Stimulated activated CD4-positive, alpha-beta T cell treated with anti-CD3 and anti-CD28 coated beads, Interleukin-4, amount 100 ng/mL, for 4 hours (primary cell): ENCODE measurements around the gene OR8S1.
"Not testable (repeated sequence)": the region's sequence is repeated elsewhere in the genome, so short reads cannot be mapped to it uniquely, and the experiment has no call there.

Experiments used
- DNase-seq, 2 experiments: peaks; one replicate each; pipeline ENCODE4 v3.0.0-alpha.2; 2020

Gene OR8S1, protein sequence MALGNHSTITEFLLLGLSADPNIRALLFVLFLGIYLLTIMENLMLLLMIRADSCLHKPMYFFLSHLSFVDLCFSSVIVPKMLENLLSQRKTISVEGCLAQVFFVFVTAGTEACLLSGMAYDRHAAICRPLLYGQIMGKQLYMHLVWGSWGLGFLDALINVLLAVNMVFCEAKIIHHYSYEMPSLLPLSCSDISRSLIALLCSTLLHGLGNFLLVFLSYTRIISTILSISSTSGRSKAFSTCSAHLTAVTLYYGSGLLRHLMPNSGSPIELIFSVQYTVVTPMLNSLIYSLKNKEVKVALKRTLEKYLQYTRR

DNA sequence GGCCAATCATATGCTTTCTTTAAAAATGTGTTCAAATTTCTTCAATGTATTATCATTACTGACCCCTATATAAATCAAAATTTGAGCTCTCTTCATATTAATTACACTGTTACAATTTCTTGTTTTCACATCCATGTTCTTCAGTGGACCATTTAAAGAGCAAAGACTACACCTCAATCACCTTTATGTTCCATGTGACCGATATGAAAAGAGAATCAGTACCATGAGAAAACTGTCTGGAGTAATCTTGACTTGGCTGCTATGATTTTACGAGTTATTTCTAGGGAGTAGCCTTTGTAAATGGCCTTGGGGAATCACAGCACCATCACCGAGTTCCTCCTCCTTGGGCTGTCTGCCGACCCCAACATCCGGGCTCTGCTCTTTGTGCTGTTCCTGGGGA, at the start of gene OR8S1:
OR8S1 (plus strand) TSS at position 301 of the 400 bp plus-strand sequence; CDS start at position 301, 0 bp downstream.
- no peak for DNase-seq

DNA sequence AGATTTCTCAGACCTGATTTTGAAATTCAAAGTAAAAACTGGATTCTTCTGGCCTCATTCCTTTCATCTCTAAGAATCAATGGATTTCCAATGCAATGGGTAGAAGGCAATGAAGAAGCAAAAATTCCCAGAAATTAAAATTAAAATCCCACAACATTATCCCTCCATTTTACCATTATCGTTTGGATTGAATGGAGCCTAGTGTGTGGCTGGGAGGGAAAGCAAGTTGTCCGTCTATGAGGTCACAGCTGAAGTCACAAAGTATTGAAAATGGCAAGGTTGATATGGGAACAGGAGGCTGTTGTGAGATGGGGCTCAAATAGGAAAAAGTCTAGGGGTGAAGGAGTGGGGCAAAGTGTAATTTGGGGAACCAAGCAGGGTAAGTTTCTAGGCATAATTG, 43.2 kb upstream of the OR8S1 start, which contains the start of gene C12orf54:
C12orf54 (plus strand) TSS at position 301 of the 400 bp plus-strand sequence. CDS start 799 bp downstream, outside the sequence.
- no peak for DNase-seq

- DNase-seq: no peak
Observed at GRCh38 chr12:48482930-48483329, 42.5 kb upstream of the OR8S1 start.

- DNase-seq: no peak
Observed at GRCh38 chr12:48486261-48486660, 39.2 kb upstream of the OR8S1 start.

DNA sequence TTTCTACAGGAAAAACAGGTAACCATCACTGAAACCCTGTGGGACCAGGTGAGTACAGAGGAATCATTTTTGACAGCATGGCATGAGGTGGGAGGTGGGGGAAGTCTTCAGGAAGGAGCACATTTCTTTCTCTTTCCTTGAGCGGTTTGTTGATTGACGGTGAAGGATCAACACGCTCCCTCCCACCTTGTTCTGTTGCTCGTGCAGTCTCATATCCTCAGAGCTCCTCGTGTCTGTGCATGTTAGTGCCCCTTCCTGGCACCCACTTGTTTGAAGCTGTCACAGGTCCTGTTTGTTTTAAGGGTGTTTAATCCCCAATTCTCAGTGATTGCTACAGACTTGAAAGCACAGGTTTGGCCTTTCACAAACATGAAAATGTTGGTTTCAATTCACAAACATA, 38.8 kb upstream of the OR8S1 start:
- no peak for DNase-seq

DNA sequence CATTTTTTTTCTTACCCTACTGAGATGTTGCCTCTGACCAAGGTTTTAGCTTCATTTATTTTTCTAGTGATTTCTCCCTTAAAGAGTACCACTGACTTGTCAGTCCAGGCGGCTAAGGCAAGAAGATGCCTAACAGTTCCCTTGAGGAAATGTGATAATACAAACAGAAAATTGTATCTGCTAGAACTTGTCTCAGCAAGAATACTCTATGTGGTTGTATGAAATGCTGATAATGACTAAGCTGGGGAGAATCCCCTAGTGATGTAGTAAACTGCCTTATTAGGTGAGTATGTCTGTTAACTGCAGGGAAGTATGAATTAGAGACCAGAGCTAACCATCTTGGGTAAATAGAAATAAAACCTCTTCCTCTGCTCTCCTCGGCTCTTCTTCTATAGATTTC, 36.4 kb upstream of the OR8S1 start:
- DNase-seq: no peak

DNA sequence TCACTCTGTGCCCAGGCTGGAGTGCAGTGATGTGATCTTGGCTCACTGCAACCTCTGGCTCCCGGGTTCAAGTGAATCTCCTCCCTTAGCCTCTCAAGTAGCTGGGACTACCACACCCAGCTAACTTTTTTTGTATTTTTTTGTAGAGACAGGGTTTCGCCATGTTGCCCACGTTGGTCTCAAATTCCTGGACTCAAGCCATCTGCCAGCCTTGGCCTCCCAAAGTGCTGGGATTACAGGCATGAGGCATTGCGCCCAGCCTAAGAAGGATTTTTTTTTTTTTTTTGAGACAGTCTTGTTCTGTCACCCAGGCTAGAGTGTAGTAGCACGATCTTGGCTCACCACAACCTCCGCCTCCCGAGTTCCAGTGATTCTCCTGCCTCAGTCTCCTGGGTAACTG, 36.0 kb upstream of the OR8S1 start:
- DNase-seq: not testable (repeated sequence)

GRCh38 chr12:48500281-48500680, 25.2 kb upstream of the OR8S1 start:
- DNase-seq: not testable (repeated sequence)

- not testable (repeated sequence) for DNase-seq
Observed at GRCh38 chr12:48506836-48507235, 18.6 kb upstream of the OR8S1 start.

DNA sequence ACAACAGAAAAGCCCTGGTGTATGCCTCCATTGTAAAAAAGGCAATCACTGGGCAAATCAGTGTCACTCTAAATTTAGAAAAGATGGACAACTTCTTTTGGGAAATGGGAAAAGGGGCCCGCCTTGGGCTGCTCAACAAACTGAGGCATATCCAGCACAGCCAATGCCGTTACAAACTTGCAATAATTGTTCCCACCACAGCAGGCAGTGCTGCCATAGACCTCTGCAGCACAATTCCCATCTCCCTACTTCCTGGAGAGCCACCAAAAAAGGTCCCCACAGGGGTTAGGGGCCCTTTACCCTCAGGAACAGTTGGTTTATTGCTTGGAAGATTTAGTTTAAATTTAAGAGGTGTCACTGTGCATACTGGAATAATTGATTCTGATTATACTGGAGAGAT, 16.4 kb upstream of the OR8S1 start:
- no peak for DNase-seq

DNA sequence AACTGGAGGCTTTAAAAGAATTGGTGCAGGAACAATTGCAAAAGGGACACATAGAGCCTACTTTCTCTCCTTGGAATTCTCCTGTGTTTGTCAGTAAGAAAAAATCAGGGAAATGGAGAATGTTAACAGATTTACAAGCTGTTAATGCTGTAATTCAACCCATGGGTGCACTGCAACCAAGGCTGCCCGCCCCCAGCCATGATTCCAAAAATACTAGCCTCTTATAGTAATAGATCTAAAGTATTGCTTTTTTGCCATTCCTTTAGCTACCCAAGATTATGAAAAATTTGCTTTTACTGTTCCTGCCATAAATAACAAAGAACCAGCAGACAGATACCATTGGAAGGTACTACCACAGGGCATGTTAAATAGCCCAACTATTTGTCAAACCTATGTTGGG, 15.3 kb upstream of the OR8S1 start:
- no peak for DNase-seq

DNA sequence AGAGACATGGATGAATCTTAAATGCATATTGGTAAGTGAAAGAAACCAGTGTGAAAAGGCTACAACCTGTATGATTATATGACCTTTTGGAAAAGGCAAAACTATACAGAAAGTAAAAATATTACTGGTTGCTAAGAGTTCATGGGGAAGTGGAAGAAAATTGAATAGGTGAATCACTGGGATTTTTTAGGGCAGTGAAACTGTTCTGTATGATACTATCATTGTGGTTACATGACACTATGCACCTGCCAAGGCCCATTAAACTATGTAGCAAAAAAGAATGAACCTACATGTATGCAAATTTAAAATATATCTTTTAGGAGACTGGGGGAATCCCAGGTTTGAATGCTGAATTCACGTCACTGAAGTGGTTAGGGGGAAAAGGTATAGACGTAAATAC, 12.6 kb upstream of the OR8S1 start:
- no peak for DNase-seq

DNA sequence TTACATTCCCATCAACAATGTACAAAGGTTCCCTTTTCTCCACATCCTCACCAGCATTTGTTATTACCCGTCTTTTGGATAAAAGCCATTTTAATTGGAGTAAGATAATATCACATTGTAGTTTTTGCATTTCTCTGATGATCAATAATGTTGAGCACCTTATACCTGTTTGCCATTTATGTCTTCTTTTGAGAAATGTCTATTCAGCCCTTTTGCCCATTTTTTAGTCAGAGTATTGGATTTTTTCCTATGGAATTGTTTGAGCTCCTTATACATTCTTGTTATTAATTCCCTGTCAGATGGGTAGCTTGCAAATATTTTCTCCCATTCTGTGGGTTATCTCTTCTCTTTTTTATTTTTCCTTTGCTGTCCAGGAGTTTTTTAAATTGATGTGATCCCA, 10.7 kb upstream of the OR8S1 start:
- DNase-seq: no peak

- DNase-seq: not testable (repeated sequence)
Observed at GRCh38 chr12:48520381-48520780, 5.1 kb upstream of the OR8S1 start.

DNA sequence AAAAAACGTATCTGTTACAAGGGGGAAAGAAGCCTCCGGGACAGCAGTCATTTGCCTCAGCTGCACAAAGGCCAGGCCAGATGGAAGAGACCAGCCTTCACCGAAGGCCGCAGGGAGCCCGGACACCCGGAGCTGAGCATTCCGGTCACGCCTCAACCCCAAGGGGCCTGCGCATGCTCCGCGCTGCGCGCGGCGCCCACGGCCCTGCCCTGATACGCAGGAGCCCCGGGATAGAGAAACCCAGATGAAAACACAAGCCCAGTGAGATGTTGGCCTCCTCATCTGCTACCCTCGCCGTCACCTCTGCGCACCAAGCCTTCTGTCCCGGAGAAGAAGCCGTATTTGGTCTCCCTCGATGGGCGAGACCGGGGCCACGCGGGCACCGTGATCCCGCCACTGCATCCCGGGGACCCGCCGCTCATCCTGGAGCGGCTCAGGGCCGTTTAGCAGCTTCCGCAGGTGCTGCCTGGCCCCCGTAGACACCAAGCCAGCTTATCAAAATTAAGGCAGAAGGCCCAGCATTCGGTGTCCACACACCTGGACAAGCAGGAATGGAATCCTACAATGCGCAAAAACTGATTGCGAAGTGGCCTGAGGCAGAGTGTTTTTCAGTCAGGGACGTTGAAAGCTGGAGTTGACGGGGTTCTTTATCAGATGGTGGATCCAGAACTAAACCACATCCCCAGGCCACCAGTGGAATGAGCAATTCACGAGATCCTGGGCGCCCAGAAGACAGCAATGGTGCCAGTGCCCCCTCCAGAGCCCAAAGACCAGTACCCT, 2.6 kb downstream of the OR8S1 start:
- DNase-seq: no peak

GRCh38 chr12:48532601-48533000, 7.2 kb downstream of the OR8S1 start:
- no peak for DNase-seq

- DNase-seq: no peak
Observed at GRCh38 chr12:48536602-48537001, 11.2 kb downstream of the OR8S1 start.

DNA sequence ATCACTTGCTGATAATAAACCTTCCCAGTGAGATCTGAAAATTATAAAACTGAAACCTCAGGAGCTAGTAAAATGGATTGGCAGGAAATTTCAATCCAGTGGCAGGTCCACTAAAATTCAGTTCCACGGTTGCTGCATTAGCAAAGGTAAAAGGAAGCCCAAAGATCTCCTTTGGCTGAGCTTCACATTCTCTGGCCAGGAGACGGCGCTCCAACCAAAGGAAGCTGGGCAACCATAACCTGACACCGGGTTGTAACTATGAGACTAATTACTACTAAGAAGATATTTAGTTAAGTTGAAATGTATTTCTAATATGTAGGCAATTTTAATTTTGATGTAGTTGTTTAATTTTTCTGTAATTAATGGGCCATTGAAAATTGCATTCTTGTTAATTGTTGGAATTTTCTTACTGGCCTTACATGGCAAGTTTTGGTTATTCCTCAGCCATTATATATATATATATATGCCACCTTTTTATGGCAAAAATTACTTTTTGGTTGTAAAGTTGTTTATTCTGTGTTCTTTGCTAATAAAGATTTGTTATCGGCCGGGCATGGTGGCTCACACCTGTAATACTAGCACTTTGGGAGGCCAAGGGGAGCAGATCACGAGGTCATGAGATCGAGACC, 17.0 kb downstream of the OR8S1 start:
- peak; percentile 3 to 38 for DNase-seq

DNA sequence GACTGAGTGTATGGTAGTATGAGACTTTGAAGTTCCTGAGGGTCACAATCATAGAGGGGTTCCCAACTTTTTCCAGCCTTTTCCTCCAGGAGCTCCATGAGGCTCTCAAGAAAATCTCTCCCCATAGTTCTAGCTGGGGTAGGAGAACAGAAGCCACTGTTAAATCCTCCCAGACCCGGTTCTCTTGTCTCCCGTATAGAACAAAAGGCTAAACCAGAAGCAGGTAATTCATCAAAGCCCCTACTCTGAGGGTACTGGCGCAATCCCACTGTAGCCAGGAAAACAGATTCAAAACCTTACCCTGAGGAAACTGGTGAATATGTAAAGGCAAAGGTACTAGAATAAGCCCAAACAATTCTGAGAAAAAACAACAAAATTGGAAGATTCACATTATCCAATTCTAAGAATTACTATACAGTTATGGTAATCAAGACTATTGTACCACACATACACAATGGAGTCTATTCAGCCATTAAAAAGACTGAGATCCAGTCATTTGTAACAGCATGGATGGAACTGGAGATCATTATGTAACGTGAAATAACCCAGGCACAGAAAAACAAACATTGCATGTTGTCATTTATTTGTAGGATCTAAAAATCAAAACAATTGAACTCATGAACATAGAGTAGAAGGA, 20.5 kb downstream of the OR8S1 start:
- no peak for DNase-seq

DNA sequence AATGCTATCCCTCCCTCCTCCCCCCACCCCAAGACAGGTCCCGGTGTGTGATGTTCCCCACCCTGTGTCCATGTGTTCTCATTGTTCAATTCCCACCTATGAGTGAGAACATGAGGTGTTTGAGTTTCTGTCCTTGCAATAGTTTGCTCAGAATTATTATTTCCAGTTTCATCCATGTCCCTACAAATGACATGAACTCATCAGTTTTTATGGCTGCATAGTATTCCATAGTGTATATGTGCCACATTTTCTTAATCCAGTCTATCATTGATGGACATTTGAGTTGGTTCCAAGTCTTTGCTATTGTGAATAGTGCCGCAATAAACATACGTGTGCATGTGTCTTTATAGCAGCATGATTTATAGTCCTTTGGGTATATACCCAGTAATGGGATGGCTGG, 21.6 kb downstream of the OR8S1 start:
- not testable (repeated sequence) for DNase-seq

GRCh38 chr12:48551636-48552035, 26.2 kb downstream of the OR8S1 start:
- DNase-seq: not testable (repeated sequence)

GRCh38 chr12:48553666-48554343, 28.4 kb downstream of the OR8S1 start:
- not testable (repeated sequence) for DNase-seq

GRCh38 chr12:48556631-48557030, 31.2 kb downstream of the OR8S1 start:
- no peak for DNase-seq
